Adipose tissue (tissue), 3 donors: ENCODE results near the gene RPL19. TPM values are rescaled to one million over a fixed set of nuclear protein-coding genes. Genes with fewer than 3 reads are reported as not detected.
"Not testable (repeated sequence)": the region's sequence is repeated elsewhere in the genome, so short reads cannot be mapped to it uniquely, and the experiment has no call there.

Source experiments
- H3K27ac ChIP-seq: one replicate; pipeline ENCODE4 v1.5.1; 2013; ENCODE audit warnings: low read depth, low read length
- WGBS, 3 donors: extraction: QIAGEN DNeasy Blood & Tissue Kit; methylation state at CpG; one replicate each; pipeline ENCODE4 v1.1.7; 2013; 5-methylcytosine and 5-hydroxymethylcytosine counted together
- polyA plus RNA-seq, 3 donors: library from polyadenylated mRNA; stranded (reverse); fragments of 200-250 nt; gene quantifications; one replicate each; pipeline ENCODE4 v1.2.3, GENCODE V29; 2013
- donor health status: healthy with polysubstance abuse.
- donor health status: Bipolar disorder and iron deficiency.
- donor health status: healthy.

RPL19 gene
- 1,000 to 10,000 TPM; 2,235 to 3,735 (median 3,189) TPM for polyA plus RNA-seq

- WGBS, 3 donors, result 0 to 1% (median 0%) methylated on average over 50 to 52 of the region's 52 CpGs
- H3K27ac ChIP-seq, result peak within 1 kb of the TSS; percentile 84
Observed at GRCh38 chr17:39200070-39200879, at the start of gene RPL19. TSS of gene RPL19 (plus strand) at chr17:39200283. CDS start at chr17:39200345, 62 bp downstream.

- H3K27ac ChIP-seq, result no peak overlapping the region
- 38 to 42% (median 40%) methylated on average over 4 to 5 of the region's 5 CpGs for WGBS, 3 donors
Observed at GRCh38 chr17:39150795-39151149, 49.3 kb upstream of the RPL19 start.

GRCh38 chr17:39151150-39151942 is 48.7 kb upstream of the RPL19 start, which contains the start of gene PLXDC1:
TSS of gene PLXDC1 (minus strand) at chr17:39151637. CDS start at chr17:39151437, 200 bp downstream.
- WGBS, 3 donors, result 2 to 4% (median 2%) methylated on average over 34 to 67 of the region's 68 CpGs
- H3K27ac ChIP-seq, result no peak within 1 kb of the TSS

- H3K27ac ChIP-seq, result no peak overlapping the region
- WGBS, 3 donors, result 11 to 24% (median 11%) methylated on average over 25 of the region's 25 CpGs
Observed at GRCh38 chr17:39151943-39152818, 47.9 kb upstream of the RPL19 start.

- 0 to 1% (median 0%) methylated on average over 16 of the region's 16 CpGs for WGBS, 3 donors
- peak overlapping the region; percentile 51 for H3K27ac ChIP-seq
Observed at GRCh38 chr17:39153599-39154051, 46.5 kb upstream of the RPL19 start.

- H3K27ac ChIP-seq, result no peak overlapping the region
- 41 to 56% (median 53%) methylated on average over 2 of the region's 2 CpGs for WGBS, 3 donors
Observed at GRCh38 chr17:39155654-39156053, 44.4 kb upstream of the RPL19 start.

- H3K27ac ChIP-seq, result no peak overlapping the region
- WGBS, 3 donors, result 73 to 81% (median 76%) methylated on average over 7 of the region's 7 CpGs
Observed at GRCh38 chr17:39156491-39156890, 43.6 kb upstream of the RPL19 start.

GRCh38 chr17:39158623-39159022 is 41.5 kb upstream of the RPL19 start:
- 80 to 92% (median 91%) methylated on average over 2 of the region's 2 CpGs for WGBS, 3 donors
- no peak overlapping the region for H3K27ac ChIP-seq

GRCh38 chr17:39161962-39162361 is 38.1 kb upstream of the RPL19 start:
- H3K27ac ChIP-seq, result no peak overlapping the region
- WGBS, 3 donors, result 71 to 74% (median 71%) methylated on average over 2 of the region's 2 CpGs

- H3K27ac ChIP-seq, result no peak overlapping the region
- WGBS, 3 donors, result 0 to 1% (median 1%) methylated on average over 14 to 15 of the region's 15 CpGs
Observed at GRCh38 chr17:39164675-39165143, 35.4 kb upstream of the RPL19 start.

- 7 to 21% (median 8%) methylated on average over 51 of the region's 51 CpGs for WGBS, 3 donors
- H3K27ac ChIP-seq, result no peak overlapping the region
Observed at GRCh38 chr17:39165178-39165840, 34.8 kb upstream of the RPL19 start.

- 43 to 60% (median 54%) methylated on average over 17 of the region's 17 CpGs for WGBS, 3 donors
- H3K27ac ChIP-seq, result no peak within 1 kb of the TSS
Observed at GRCh38 chr17:39165841-39166349, 34.2 kb upstream of the RPL19 start, which contains the start of gene ARL5C. TSS of gene ARL5C (minus strand) at chr17:39166161. CDS start at chr17:39165760, 401 bp downstream.

- 39 to 53% (median 52%) methylated on average over 7 of the region's 7 CpGs for WGBS, 3 donors
Observed at GRCh38 chr17:39166437-39167335, 33.4 kb upstream of the RPL19 start.

GRCh38 chr17:39167476-39167875 is 32.6 kb upstream of the RPL19 start:
- 23 to 28% (median 25%) methylated on average over 2 of the region's 2 CpGs for WGBS, 3 donors
- no peak overlapping the region for H3K27ac ChIP-seq

More at GRCh38 chr17:39166437-39167335, 33.4 kb upstream of the RPL19 start:
- H3K27ac ChIP-seq, result no peak overlapping the region

GRCh38 chr17:39168503-39168902 is 31.6 kb upstream of the RPL19 start:
- WGBS, 3 donors, result 94 to 96% (median 95%) methylated on average over 10 of the region's 10 CpGs

GRCh38 chr17:39169101-39169500 is 31.0 kb upstream of the RPL19 start:
- WGBS, 3 donors, result 58 to 82% (median 60%) methylated on average over 14 of the region's 14 CpGs
- no peak overlapping the region for H3K27ac ChIP-seq

More at GRCh38 chr17:39168503-39168902, 31.6 kb upstream of the RPL19 start:
- H3K27ac ChIP-seq, result not testable (repeated sequence)
